Loucy (cell line): ENCODE data around the gene KDM5C.

Experiments used
- H2AFZ ChIP-seq: fragments of 200-600 bp; sonication (generic); 2 replicates; pipeline ENCODE4 v1.6.0; 2016; ENCODE audit warnings: antibody characterized with exemption, mild to moderate bottlenecking, low read length, moderate library complexity
- H3F3A ChIP-seq: fragments of 200-600 bp; 2 replicates; pipeline ENCODE4 v1.6.0; 2016; ENCODE audit warnings: antibody characterized with exemption, low read depth, mild to moderate bottlenecking
- H3K27me3 ChIP-seq: fragments of 200-600 bp; sonication (generic); 2 replicates; pipeline ENCODE4 v1.6.1; 2014; ENCODE audit warnings: low read length, mild to moderate bottlenecking; ENCODE audit not compliant: insufficient read depth, poor library complexity, severe bottlenecking
- H3K36me3 ChIP-seq: fragments of 200-600 bp; sonication (generic); 2 replicates; pipeline ENCODE4 v1.6.1; 2016; ENCODE audit warnings: low read length; ENCODE audit not compliant: insufficient read depth
- H3K4me1 ChIP-seq: fragments of 200-600 bp; sonication (generic); 2 replicates; pipeline ENCODE4 v1.5.1; 2014; ENCODE audit warnings: low read length, mild to moderate bottlenecking; ENCODE audit not compliant: insufficient read depth, poor library complexity, severe bottlenecking
- H3K4me2 ChIP-seq: fragments of 200-600 bp; sonication (generic); 2 replicates; pipeline ENCODE4 v1.6.0; 2014; ENCODE audit warnings: antibody characterized with exemption, low read length, low read depth, mild to moderate bottlenecking; ENCODE audit not compliant: poor library complexity, severe bottlenecking
- H3K4me3 ChIP-seq: fragments of 200-600 bp; sonication (generic); 2 replicates; pipeline ENCODE4 v1.5.1; 2014; ENCODE audit warnings: low read length, mild to moderate bottlenecking, mixed read lengths; ENCODE audit not compliant: poor library complexity, severe bottlenecking
- H3K79me2 ChIP-seq: fragments of 200-600 bp; sonication (generic); 2 replicates; pipeline ENCODE4 v1.6.1; 2014; ENCODE audit warnings: low read length; ENCODE audit not compliant: insufficient read depth
- H3K9ac ChIP-seq: fragments of 200-600 bp; sonication (generic); 2 replicates; pipeline ENCODE4 v1.6.0; 2014; ENCODE audit warnings: mild to moderate bottlenecking, low read depth, low read length, moderate library complexity; ENCODE audit not compliant: poor library complexity, severe bottlenecking
- H3K9me2 ChIP-seq: fragments of 200-600 bp; sonication (generic); replicated peaks from 2 replicates; pipeline ENCODE4 v1.6.1; 2016; ENCODE audit warnings: low read depth, low read length, mixed read lengths
- H3K9me3 ChIP-seq: fragments of 200-600 bp; sonication (generic); 2 replicates; pipeline ENCODE4 v1.6.1; 2014; ENCODE audit warnings: mild to moderate bottlenecking, antibody characterized with exemption, low read length, low read depth; ENCODE audit not compliant: insufficient read depth
- H4K20me1 ChIP-seq: fragments of 200-600 bp; sonication (generic); 2 replicates; pipeline ENCODE4 v1.6.0; 2014; ENCODE audit warnings: antibody characterized with exemption, low read length, mild to moderate bottlenecking; ENCODE audit not compliant: insufficient read depth, poor library complexity, severe bottlenecking
- EZH2phosphoT487 ChIP-seq: fragments of 200-600 bp; IDR thresholded peaks from 2 replicates; pipeline ENCODE4 v1.6.1; 2018; ENCODE audit warnings: antibody characterized with exemption, mild to moderate bottlenecking, moderate library complexity, borderline replicate concordance
- TF ChIP-seq, protein P1 (sequence below): fragments of 200-600 bp; sonication (generic); conservative IDR thresholded peaks from 2 replicates; pipeline ENCODE4 v1.5.1; 2014; ENCODE audit warnings: mild to moderate bottlenecking, antibody characterized with exemption, low read length

The KDM5C gene

DNA sequence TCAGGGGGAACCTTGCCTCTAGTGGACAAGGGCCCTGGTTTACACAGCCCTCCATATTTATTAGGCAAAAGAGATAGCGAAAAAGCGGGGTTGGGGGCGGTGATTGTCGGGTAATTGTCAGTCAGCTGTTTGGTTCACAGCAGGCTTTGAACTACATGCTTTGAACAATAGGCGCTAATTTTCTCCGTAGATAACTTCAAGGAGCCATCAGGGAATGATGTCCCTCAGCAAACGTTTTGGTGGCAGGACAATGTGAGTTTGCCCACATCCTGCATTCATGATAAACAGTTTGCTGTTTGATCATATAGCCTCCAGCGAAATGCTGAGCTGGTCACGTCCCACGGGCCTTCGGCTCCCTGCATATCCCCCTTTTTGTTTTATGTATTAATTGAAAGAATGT, 65.8 kb downstream of the KDM5C start:
- Histone ChIP-seq H2AFZ (no peak overlapping the region), H3K4me2 (no peak overlapping the region), H3K79me2 (no peaks in the 10 kb centered on the region), H3K9ac (no peak overlapping the region), H3K4me1 (no peaks in the 10 kb centered on the region), H3K36me3 (no peaks in the 10 kb centered on the region), H3F3A (no peaks in the 10 kb centered on the region), H3K4me3 (no peak overlapping the region), H4K20me1 (no peaks in the 10 kb centered on the region), H3K27me3 (no peaks in the 10 kb centered on the region), H3K9me3 (no peaks in the 10 kb centered on the region), H3K9me2 (no peaks in the 10 kb centered on the region)
- TF ChIP-seq, protein P1, sequence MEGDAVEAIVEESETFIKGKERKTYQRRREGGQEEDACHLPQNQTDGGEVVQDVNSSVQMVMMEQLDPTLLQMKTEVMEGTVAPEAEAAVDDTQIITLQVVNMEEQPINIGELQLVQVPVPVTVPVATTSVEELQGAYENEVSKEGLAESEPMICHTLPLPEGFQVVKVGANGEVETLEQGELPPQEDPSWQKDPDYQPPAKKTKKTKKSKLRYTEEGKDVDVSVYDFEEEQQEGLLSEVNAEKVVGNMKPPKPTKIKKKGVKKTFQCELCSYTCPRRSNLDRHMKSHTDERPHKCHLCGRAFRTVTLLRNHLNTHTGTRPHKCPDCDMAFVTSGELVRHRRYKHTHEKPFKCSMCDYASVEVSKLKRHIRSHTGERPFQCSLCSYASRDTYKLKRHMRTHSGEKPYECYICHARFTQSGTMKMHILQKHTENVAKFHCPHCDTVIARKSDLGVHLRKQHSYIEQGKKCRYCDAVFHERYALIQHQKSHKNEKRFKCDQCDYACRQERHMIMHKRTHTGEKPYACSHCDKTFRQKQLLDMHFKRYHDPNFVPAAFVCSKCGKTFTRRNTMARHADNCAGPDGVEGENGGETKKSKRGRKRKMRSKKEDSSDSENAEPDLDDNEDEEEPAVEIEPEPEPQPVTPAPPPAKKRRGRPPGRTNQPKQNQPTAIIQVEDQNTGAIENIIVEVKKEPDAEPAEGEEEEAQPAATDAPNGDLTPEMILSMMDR: no peak
- TF ChIP-seq EZH2phosphoT487: no peak

GRCh38 chrX:53156207-53156596, 68.8 kb downstream of the KDM5C start:
- H3K9me2 ChIP-seq: no peaks in the 10 kb centered on the region
- H2AFZ ChIP-seq: no peak overlapping the region
- no peak overlapping the region for H3K9ac ChIP-seq
- no peaks in the 10 kb centered on the region for H3K79me2 ChIP-seq
- no peaks in the 10 kb centered on the region for H3K27me3 ChIP-seq
- H3K36me3 ChIP-seq: no peaks in the 10 kb centered on the region
- no peaks in the 10 kb centered on the region for H4K20me1 ChIP-seq
- H3K9me3 ChIP-seq: no peaks in the 10 kb centered on the region
- no peak overlapping the region for H3K4me3 ChIP-seq
- no peaks in the 10 kb centered on the region for H3K4me1 ChIP-seq
- TF ChIP-seq EZH2phosphoT487: no peak
- TF ChIP-seq, protein P1: no peak
- H3F3A ChIP-seq: no peaks in the 10 kb centered on the region
- no peak overlapping the region for H3K4me2 ChIP-seq

DNA sequence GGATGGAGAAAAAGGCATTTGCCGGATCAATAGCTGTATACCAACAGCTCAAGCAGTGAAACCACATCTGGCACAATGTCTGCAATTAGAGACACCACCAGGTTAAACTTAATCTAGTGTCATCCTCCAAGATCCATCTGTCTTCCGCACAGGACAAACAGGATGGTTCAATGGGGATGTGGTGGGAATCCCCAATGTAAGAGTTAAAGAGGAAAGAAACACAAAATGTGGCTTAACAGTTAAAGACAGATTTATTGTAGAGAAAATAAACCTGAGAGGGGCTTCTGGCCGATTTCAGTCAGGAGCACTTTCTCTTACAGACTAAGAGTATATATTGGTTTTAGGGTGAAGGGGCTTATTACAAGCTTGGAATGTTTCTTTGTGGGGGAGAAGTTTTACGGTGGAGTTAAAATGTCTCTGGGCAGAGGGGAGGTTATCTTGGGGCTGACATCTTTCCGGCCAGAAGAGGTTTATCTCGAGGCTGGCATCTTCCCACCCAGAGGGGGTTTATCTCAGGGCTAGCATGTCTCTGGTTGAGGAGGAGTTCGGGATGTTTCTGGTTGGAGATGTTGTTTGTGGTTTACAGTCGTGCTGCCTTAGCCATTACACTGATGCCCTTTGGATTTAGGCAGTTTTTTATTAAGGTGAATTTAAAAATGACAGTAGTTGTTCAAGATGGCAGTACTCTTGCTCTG, 69.3 kb downstream of the KDM5C start:
- H4K20me1 ChIP-seq: no peaks in the 10 kb centered on the region
- no peaks in the 10 kb centered on the region for H3K79me2 ChIP-seq
- H2AFZ ChIP-seq: no peak overlapping the region
- H3K4me1 ChIP-seq: no peaks in the 10 kb centered on the region
- H3K9me3 ChIP-seq: no peaks in the 10 kb centered on the region
- H3K4me3 ChIP-seq: no peak overlapping the region
- H3F3A ChIP-seq: no peaks in the 10 kb centered on the region
- no peaks in the 10 kb centered on the region for H3K36me3 ChIP-seq
- no peaks in the 10 kb centered on the region for H3K27me3 ChIP-seq
- TF ChIP-seq EZH2phosphoT487: no peak
- TF ChIP-seq, protein P1: no peak
- H3K9me2 ChIP-seq: no peaks in the 10 kb centered on the region
- no peak overlapping the region for H3K4me2 ChIP-seq
- no peak overlapping the region for H3K9ac ChIP-seq
